Muscle of leg (tissue), 11 donors: ENCODE results near the gene FBXL7. TPM values are rescaled to one million over a fixed set of nuclear protein-coding genes. Genes with fewer than 3 reads are reported as not detected.
A peak's percentile ranks its signal among the peaks of the same experiment; 100 is the strongest.

Experiments used
- DNase-seq: peaks from one replicate; pipeline ENCODE4 v3.0.0; 2013
- H3K27ac ChIP-seq: one replicate; pipeline ENCODE4 v1.5.1; 2013; ENCODE audit warnings: mild to moderate bottlenecking, low read length, control low read depth
- H3K27me3 ChIP-seq: one replicate; pipeline ENCODE4 v1.6.1; 2013; ENCODE audit warnings: low read length; ENCODE audit not compliant: control insufficient read depth, insufficient read depth
- H3K36me3 ChIP-seq: one replicate; pipeline ENCODE4 v1.6.1; 2013; ENCODE audit warnings: low read length; ENCODE audit not compliant: control insufficient read depth, insufficient read depth
- H3K4me1 ChIP-seq: one replicate; pipeline ENCODE4 v1.6.1; 2013; ENCODE audit warnings: low read length; ENCODE audit not compliant: control insufficient read depth, insufficient read depth
- H3K4me3 ChIP-seq: one replicate; pipeline ENCODE4 v1.5.1; 2013; ENCODE audit warnings: low read length, control low read depth
- H3K9me3 ChIP-seq: replicated peaks from 2 replicates; pipeline ENCODE4 v1.6.1; 2013; ENCODE audit warnings: low read depth, low read length; ENCODE audit not compliant: control insufficient read depth
- WGBS: methylation state at CpG from one replicate; pipeline ENCODE4 v1.1.5; 2013; ENCODE audit warnings: missing lambda C conversion rate; ENCODE audit not compliant: insufficient coverage; 5-methylcytosine and 5-hydroxymethylcytosine counted together
- polyA plus RNA-seq, 8 donors: library from polyadenylated mRNA; unstranded; fragments of 120-200 nt; gene quantifications; one replicate each; pipeline versions ENCODE4 v1.2.1 to v1.2.3, GENCODE V29; 2013; ENCODE audit warnings: inconsistent platforms in 1 of 8, low replicate concordance in 1 of 8; ENCODE audit not compliant: insufficient read length in 8 of 8, insufficient read depth in 1 of 8
- total RNA-seq: library from RNA; stranded (reverse); fragments of 120-200 nt; gene quantifications from one replicate; pipeline ENCODE4 v1.2.4, GENCODE V29; 2013

Gene FBXL7
- total and polyA plus RNA-seq, 9 donors, result 9.0 to 26.1 (median 21.5) TPM

DNA sequence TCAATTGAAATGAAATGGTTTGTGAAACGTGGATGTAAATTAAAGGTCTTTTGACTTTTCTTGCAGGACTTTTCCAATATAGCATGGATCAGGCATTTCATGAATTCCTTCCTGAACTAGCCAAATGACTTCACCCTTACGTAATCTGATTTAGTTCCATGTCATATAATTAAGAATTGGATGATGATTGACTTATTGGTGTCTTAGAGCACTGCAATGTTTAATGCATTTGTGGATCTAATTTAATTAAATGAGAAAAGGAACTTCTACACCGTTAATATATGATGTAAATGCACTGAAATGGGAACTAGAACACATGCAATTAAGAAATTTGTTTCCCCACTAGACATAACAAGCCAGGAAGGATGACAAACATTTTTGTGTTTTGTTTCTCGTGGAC, 228.8 kb downstream of the FBXL7 start:
- DNase-seq, result no peak
- no peak overlapping the region for H3K4me3 ChIP-seq
- no CpG with 5 or more reads among the region's 4 CpGs for WGBS
- H3K9me3 ChIP-seq, result peaks cover 21% of the 10 kb centered on the region
- no peaks in the 10 kb centered on the region for H3K4me1 ChIP-seq
- no peak overlapping the region for H3K27ac ChIP-seq
- no peaks in the 10 kb centered on the region for H3K36me3 ChIP-seq
- no peaks in the 10 kb centered on the region for H3K27me3 ChIP-seq

DNA sequence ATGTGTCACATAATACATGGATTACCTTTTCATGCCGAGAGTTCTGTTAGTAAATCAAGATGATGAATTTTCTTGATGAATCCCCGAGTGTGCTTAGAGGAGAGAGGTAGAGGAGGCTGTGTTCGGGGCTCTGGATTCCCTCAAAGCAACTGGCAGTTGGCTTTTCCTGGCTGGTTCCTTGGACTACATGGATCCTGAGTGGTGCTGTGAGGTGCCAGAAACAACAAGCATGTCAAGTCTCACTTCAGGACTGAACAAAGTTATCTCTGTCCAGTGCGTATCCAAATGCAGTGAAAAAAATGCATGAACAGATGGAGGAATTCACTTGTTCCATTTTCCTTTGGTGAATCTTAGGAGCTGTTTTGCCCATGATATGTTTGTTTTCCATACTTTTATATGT, 231.7 kb downstream of the FBXL7 start:
- no peaks in the 10 kb centered on the region for H3K4me1 ChIP-seq
- 73% methylated on average over 4 of the region's 4 CpGs for WGBS
- no peak overlapping the region for H3K27ac ChIP-seq
- H3K36me3 ChIP-seq, result no peaks in the 10 kb centered on the region
- DNase-seq, result no peak
- peaks cover 12% of the 10 kb centered on the region for H3K9me3 ChIP-seq
- no peaks in the 10 kb centered on the region for H3K27me3 ChIP-seq
- no peak overlapping the region for H3K4me3 ChIP-seq

DNA sequence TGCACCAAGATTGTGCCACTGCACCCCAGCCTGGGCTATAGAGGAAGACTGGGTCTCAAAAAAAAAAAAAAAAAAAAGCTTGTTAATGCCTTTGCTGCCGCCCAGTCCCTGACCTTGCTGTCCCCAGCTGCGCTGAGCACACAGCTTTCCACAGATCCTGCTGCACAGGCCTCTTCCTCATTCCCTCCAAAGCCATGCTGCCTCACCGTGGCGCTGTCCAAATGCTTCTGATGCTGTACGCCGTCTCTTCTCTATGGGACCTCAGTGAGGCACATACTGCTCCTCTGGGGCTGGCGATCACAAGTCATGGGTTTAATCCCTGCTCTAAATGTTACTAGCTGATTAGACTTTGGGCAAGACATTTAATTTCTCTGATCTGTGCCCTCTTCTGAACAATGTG, 234.1 kb downstream of the FBXL7 start:
- H3K4me1 ChIP-seq, result peaks cover 7% of the 10 kb centered on the region

DNA sequence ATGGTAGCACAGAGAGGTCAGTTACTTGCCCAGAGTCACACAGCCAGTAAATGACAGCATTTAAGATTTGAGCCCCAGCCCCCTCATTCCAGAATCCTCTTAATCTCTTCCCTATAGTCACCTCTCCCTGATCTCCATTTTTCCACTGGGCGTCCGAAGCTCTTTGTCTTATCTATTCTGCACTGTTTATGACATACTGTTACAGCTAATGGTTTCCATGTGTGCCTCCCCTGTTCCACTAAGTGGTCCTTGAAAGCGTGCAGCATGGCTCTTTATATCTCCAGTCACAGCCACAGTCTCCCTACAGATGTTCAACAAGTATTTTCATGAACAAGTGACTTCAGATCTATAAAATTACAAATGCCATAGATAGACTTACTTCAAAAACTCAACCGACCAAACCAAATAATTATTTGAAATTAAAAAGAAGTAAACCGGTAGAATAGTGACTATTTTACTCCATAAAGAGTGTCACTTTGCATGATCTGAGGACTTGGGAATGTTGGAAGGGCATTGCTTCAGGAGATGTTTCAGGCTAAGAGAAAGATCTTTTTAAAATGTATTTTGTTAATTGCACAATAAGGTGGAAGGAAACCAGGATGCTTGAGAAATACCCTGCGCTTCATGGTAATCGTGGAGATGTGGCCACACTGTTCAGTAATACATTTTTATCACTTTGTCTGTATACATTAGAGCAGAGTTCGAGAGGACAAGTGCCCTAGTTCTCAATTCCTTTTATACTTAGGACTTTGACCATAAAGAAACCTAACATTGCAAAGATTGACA, 237.2 kb downstream of the FBXL7 start:
- peak; percentile 41 for DNase-seq
- H3K27ac ChIP-seq, result peak overlapping the region; percentile 0
- 61% methylated on average over 3 of the region's 8 CpGs for WGBS
- H3K9me3 ChIP-seq, result no peaks in the 10 kb centered on the region
- peaks cover 7% of the 10 kb centered on the region for H3K4me1 ChIP-seq
- H3K4me3 ChIP-seq, result no peak overlapping the region
- H3K36me3 ChIP-seq, result no peaks in the 10 kb centered on the region
- H3K27me3 ChIP-seq, result no peaks in the 10 kb centered on the region

More for the DNA sequence above, 234.1 kb downstream of the FBXL7 start:
- 79% methylated on average over 5 of the region's 7 CpGs for WGBS
- Histone ChIP-seq H3K9me3 (no peaks in the 10 kb centered on the region), H3K36me3 (no peaks in the 10 kb centered on the region), H3K27me3 (no peaks in the 10 kb centered on the region), H3K27ac (no peak overlapping the region), H3K4me3 (no peak overlapping the region)
- DNase-seq, result no peak

DNA sequence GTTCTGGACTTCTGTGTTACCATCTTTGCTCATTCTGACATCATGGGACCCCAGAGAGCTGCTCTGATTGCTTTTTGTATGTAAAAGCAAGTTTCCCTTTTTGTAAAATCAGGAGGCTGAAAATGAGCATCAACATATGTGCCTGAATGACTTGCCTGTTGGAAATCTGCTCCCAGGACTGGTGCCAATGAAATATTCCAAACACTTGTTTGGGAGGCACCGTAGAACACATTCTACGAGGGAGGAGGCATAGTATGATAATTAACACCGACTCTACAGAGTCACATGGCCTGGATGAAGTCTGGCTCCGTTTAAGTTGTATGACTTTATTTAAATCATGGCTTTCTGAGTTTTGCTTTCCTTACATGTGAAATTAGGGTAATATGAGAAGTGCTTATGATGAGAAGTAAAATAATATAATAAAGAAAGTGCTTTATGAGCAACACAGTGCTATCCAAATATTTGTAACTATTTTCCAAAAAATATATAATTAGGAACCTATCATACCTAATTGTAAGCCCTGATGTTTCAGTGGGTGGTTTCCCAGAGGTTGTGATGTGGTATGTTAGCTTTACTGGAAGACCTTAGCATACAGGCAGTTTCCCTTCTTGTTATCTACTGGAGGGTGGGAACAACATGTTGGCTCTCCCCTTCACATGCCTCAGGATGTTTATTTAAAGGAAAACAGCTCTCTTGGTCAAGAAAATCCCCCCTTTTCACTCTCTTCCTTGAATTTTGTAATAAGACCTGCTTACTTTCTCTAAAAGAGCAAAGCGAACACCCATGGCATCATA, 238.1 kb downstream of the FBXL7 start:
- DNase-seq, result peak; percentile 88
- Histone ChIP-seq H3K4me1 (peaks cover 7% of the 10 kb centered on the region), H3K27ac (peak overlapping the region; percentile 1), H3K36me3 (no peaks in the 10 kb centered on the region), H3K9me3 (no peaks in the 10 kb centered on the region), H3K27me3 (no peaks in the 10 kb centered on the region), H3K4me3 (no peak overlapping the region)
- no CpG with 5 or more reads among the region's 5 CpGs for WGBS

DNA sequence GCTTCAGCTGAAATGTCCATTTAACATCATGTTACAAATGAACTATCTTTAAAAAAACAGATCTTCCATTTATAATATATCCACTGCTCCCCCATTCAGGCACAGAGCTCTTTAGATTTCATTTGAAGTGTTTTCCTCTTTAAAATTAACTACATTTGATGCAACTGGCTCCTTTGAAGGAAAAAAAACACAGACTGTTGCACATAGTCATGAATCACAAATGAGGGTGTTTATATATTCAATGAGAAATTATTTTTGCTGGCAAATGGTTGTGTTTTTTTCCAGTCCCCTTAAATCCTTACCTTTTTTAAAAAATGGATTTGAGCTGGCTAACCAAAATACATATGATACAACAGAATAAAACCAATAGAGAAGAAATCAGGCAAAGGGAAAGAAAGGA, 240.4 kb downstream of the FBXL7 start:
- DNase-seq, result no peak
- Histone ChIP-seq H3K9me3 (peaks cover 5% of the 10 kb centered on the region), H3K27ac (no peak overlapping the region), H3K27me3 (no peaks in the 10 kb centered on the region), H3K4me3 (no peak overlapping the region), H3K36me3 (no peaks in the 10 kb centered on the region), H3K4me1 (peaks cover 7% of the 10 kb centered on the region)

DNA sequence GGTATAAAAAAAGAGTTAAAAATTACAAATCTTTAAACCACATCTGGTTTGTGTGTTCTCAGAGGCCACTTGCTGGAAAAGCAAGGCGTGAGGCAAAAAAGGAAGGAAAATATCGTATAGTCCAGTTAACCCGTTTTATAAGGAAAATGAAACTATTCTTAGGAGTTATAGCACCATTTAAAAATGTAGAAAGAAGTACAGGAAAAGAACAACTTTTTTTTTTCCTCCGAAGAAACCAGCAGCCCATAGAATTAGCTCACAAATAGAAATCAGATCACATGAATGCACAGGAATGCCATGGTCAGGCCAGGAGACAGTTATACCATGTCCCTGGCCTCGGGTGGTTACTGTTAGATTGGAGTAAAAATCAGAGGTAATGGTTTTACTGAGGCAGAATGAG, 241.6 kb downstream of the FBXL7 start:
- Histone ChIP-seq H3K4me3 (no peak overlapping the region), H3K4me1 (peaks cover 7% of the 10 kb centered on the region), H3K9me3 (peaks cover 5% of the 10 kb centered on the region), H3K27me3 (no peaks in the 10 kb centered on the region), H3K36me3 (no peaks in the 10 kb centered on the region), H3K27ac (peak overlapping the region; percentile 4)
- DNase-seq, result peak; percentile 72
- WGBS, result 29% methylated on average over 1 of the region's 5 CpGs

DNA sequence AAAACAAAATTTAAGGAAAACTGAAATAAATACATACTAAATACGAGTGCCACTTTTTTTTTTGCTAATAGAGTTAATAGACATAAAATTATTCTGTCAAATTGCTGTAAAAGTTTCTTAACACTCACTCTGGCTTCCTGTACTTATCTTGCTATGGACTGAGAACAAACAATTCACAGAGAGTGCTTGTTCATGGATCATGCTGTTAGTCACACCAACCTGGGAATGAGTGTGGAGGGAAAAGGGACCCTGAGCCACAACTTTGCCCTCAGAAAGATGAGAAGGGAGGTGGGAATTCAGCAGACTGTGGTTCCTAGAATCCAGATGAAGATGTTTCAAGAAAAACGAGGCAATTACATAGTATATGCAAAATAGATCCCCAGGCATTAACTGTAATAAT, 246.9 kb downstream of the FBXL7 start:
- no peaks in the 10 kb centered on the region for H3K27me3 ChIP-seq
- DNase-seq, result no peak
- no CpG with 5 or more reads among the region's 2 CpGs for WGBS
- H3K4me3 ChIP-seq, result no peak overlapping the region
- no peak overlapping the region for H3K27ac ChIP-seq
- no peaks in the 10 kb centered on the region for H3K4me1 ChIP-seq
- no peaks in the 10 kb centered on the region for H3K36me3 ChIP-seq
- H3K9me3 ChIP-seq, result peaks cover 5% of the 10 kb centered on the region

DNA sequence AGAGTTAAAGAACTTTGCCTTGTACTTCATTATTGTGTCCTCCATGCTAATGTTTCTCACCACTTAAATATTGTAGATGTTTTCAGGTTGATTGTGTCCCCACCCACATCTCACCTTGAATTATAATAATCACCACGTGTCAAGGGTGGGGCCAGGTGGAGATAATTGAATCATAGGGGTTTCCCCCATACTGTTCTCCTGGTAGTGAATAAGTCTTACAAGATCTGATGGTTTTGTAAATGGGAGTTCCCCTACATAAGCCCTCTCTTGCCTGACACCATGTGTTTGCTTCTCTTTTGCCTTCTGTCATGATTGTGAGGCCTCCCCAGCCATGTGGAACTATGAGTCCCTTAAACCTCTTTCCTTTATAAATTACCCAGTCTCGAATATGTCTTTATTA, 248.3 kb downstream of the FBXL7 start:
- Histone ChIP-seq H3K27ac (no peak overlapping the region), H3K27me3 (no peaks in the 10 kb centered on the region), H3K36me3 (no peaks in the 10 kb centered on the region), H3K9me3 (peaks cover 5% of the 10 kb centered on the region), H3K4me1 (no peaks in the 10 kb centered on the region), H3K4me3 (no peak overlapping the region)
- DNase-seq, result no peak
- no CpG with 5 or more reads among the region's 2 CpGs for WGBS

DNA sequence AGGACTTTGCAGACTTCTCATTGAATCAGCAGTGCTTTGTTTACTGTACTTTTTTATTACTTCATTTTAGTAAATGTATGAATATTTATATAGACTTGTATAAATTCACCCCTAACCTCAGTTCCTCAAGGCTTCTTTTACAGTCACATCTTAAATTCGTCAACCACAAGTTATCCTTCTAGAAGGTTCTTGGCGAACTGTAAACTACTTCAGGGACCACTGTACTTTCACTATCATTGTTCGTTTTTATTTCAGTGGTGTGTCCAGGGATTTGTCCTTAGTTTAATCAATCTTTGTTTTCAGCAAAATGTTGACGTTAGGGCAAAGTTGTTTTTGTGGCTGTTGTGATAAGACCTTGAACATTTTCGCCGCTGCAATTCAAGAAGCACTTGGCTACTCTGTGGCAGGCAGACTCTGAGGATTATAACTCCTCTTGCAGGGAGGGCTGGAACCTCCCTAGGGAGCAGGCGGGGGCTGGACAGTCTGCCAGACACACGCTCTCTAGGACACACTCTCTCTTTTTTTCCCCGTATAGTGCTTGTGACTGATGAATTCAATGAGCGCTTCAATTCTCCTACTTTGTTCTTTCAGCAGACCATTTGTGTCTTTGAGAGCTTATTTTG, 252.8 kb downstream of the FBXL7 start:
- WGBS, result no CpG with 5 or more reads among the region's 10 CpGs
- Histone ChIP-seq H3K27ac (no peak overlapping the region), H3K27me3 (no peaks in the 10 kb centered on the region), H3K4me3 (peak overlapping the region; percentile 0), H3K36me3 (no peaks in the 10 kb centered on the region), H3K9me3 (peaks cover 4% of the 10 kb centered on the region), H3K4me1 (no peaks in the 10 kb centered on the region)
- DNase-seq, result peak; percentile 58
